GM23338 (cell line): ENCODE data around the gene PIAS4.

Experiments
- CREB1 ChIP-seq: fragments of 250-450 bp; sonication (Bioruptor Pico); IDR thresholded peaks from 2 replicates; pipeline ENCODE4 v1.5.0; 2020; ENCODE audit warnings: low read depth, mild to moderate bottlenecking, moderate library complexity
- CTCF ChIP-seq, 2 experiments: fragments of 200-600 bp in 1 of 2; sonication (generic) in 1 of 2; conservative IDR thresholded peaks; 2 replicates each; pipeline versions ENCODE4 v1.5.1 to v1.6.1; 2016 to 2017; ENCODE audit warnings: antibody characterized with exemption in 2 of 2, low read depth in 2 of 2, mild to moderate bottlenecking in 2 of 2, moderate library complexity in 1 of 2
- EZH2 ChIP-seq: fragments of 200-600 bp; sonication (generic); IDR thresholded peaks from one replicate; pipeline ENCODE4 v1.8.0; 2017; ENCODE audit warnings: antibody characterized with exemption, mild to moderate bottlenecking, low read depth; ENCODE audit not compliant: unreplicated experiment
- EZH2phosphoT487 ChIP-seq: fragments of 200-600 bp; sonication (generic); IDR thresholded peaks from one replicate; pipeline ENCODE4 v1.8.1; 2018; ENCODE audit warnings: antibody characterized with exemption; ENCODE audit not compliant: unreplicated experiment
- JUNB ChIP-seq: IDR thresholded peaks from one replicate; pipeline ENCODE4 v1.6.1; 2016; ENCODE audit warnings: antibody characterized with exemption; ENCODE audit not compliant: unreplicated experiment
- NANOG ChIP-seq: IDR thresholded peaks from 2 replicates; pipeline ENCODE4 v1.6.1; 2016; ENCODE audit warnings: antibody characterized with exemption, borderline replicate concordance
- POLR2AphosphoS5 ChIP-seq: IDR thresholded peaks from 2 replicates; pipeline ENCODE4 v1.6.1; 2016; ENCODE audit warnings: antibody characterized with exemption, low read depth
- STAT1 ChIP-seq: IDR thresholded peaks from one replicate; pipeline ENCODE4 v1.6.1; 2016; ENCODE audit warnings: antibody characterized with exemption; ENCODE audit not compliant: unreplicated experiment
- TF ChIP-seq, protein P1 (sequence below): IDR thresholded peaks from one replicate; pipeline ENCODE4 v1.6.1; 2018; ENCODE audit warnings: antibody characterized with exemption; ENCODE audit not compliant: unreplicated experiment
- TF ChIP-seq, protein P2 (sequence below): IDR thresholded peaks from 2 replicates; pipeline ENCODE4 v1.6.1; 2016; ENCODE audit warnings: antibody characterized with exemption
- TF ChIP-seq, protein P3 (sequence below): fragments of 250-450 bp; sonication (Bioruptor Pico); IDR thresholded peaks from 2 replicates; pipeline ENCODE4 v1.5.0; 2020; ENCODE audit warnings: mild to moderate bottlenecking, moderate library complexity

DNA sequence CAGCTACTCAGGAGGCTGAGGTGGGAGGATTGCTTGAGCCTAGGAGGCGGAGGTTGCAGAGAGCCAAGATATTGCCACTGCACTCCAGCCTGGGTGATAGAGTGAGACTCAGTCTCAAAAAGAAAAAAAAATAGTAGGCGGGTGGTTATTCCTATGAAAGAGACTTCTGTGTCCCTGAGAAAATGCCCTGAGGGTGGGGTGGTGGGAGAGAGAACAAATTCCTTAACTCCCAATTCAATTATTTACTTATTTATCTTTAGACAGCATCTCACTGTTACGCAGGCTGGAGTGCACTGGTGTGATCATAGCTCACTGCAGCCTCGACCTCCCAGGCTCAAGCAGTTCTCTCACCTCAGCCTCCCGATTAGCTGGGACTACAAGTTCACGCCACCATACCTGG lies 11.9 kb upstream of the PIAS4 start:
- TF ChIP-seq CTCF (conservative IDR thresholded peaks at IDR 0.05; ENCODE audit: low read depth in 2 of 2) (no peak), CREB1 (CRISPR knock-in tag) (no peak), POLR2AphosphoS5 (no peak), JUNB (no peak), EZH2phosphoT487 (no peak), EZH2 (no peak), STAT1 (no peak), NANOG (no peak)
- TF ChIP-seq, protein P1, sequence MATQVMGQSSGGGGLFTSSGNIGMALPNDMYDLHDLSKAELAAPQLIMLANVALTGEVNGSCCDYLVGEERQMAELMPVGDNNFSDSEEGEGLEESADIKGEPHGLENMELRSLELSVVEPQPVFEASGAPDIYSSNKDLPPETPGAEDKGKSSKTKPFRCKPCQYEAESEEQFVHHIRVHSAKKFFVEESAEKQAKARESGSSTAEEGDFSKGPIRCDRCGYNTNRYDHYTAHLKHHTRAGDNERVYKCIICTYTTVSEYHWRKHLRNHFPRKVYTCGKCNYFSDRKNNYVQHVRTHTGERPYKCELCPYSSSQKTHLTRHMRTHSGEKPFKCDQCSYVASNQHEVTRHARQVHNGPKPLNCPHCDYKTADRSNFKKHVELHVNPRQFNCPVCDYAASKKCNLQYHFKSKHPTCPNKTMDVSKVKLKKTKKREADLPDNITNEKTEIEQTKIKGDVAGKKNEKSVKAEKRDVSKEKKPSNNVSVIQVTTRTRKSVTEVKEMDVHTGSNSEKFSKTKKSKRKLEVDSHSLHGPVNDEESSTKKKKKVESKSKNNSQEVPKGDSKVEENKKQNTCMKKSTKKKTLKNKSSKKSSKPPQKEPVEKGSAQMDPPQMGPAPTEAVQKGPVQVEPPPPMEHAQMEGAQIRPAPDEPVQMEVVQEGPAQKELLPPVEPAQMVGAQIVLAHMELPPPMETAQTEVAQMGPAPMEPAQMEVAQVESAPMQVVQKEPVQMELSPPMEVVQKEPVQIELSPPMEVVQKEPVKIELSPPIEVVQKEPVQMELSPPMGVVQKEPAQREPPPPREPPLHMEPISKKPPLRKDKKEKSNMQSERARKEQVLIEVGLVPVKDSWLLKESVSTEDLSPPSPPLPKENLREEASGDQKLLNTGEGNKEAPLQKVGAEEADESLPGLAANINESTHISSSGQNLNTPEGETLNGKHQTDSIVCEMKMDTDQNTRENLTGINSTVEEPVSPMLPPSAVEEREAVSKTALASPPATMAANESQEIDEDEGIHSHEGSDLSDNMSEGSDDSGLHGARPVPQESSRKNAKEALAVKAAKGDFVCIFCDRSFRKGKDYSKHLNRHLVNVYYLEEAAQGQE, result no peak
- TF ChIP-seq, protein P2, sequence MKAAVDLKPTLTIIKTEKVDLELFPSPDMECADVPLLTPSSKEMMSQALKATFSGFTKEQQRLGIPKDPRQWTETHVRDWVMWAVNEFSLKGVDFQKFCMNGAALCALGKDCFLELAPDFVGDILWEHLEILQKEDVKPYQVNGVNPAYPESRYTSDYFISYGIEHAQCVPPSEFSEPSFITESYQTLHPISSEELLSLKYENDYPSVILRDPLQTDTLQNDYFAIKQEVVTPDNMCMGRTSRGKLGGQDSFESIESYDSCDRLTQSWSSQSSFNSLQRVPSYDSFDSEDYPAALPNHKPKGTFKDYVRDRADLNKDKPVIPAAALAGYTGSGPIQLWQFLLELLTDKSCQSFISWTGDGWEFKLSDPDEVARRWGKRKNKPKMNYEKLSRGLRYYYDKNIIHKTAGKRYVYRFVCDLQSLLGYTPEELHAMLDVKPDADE, result no peak
- TF ChIP-seq, protein P3, sequence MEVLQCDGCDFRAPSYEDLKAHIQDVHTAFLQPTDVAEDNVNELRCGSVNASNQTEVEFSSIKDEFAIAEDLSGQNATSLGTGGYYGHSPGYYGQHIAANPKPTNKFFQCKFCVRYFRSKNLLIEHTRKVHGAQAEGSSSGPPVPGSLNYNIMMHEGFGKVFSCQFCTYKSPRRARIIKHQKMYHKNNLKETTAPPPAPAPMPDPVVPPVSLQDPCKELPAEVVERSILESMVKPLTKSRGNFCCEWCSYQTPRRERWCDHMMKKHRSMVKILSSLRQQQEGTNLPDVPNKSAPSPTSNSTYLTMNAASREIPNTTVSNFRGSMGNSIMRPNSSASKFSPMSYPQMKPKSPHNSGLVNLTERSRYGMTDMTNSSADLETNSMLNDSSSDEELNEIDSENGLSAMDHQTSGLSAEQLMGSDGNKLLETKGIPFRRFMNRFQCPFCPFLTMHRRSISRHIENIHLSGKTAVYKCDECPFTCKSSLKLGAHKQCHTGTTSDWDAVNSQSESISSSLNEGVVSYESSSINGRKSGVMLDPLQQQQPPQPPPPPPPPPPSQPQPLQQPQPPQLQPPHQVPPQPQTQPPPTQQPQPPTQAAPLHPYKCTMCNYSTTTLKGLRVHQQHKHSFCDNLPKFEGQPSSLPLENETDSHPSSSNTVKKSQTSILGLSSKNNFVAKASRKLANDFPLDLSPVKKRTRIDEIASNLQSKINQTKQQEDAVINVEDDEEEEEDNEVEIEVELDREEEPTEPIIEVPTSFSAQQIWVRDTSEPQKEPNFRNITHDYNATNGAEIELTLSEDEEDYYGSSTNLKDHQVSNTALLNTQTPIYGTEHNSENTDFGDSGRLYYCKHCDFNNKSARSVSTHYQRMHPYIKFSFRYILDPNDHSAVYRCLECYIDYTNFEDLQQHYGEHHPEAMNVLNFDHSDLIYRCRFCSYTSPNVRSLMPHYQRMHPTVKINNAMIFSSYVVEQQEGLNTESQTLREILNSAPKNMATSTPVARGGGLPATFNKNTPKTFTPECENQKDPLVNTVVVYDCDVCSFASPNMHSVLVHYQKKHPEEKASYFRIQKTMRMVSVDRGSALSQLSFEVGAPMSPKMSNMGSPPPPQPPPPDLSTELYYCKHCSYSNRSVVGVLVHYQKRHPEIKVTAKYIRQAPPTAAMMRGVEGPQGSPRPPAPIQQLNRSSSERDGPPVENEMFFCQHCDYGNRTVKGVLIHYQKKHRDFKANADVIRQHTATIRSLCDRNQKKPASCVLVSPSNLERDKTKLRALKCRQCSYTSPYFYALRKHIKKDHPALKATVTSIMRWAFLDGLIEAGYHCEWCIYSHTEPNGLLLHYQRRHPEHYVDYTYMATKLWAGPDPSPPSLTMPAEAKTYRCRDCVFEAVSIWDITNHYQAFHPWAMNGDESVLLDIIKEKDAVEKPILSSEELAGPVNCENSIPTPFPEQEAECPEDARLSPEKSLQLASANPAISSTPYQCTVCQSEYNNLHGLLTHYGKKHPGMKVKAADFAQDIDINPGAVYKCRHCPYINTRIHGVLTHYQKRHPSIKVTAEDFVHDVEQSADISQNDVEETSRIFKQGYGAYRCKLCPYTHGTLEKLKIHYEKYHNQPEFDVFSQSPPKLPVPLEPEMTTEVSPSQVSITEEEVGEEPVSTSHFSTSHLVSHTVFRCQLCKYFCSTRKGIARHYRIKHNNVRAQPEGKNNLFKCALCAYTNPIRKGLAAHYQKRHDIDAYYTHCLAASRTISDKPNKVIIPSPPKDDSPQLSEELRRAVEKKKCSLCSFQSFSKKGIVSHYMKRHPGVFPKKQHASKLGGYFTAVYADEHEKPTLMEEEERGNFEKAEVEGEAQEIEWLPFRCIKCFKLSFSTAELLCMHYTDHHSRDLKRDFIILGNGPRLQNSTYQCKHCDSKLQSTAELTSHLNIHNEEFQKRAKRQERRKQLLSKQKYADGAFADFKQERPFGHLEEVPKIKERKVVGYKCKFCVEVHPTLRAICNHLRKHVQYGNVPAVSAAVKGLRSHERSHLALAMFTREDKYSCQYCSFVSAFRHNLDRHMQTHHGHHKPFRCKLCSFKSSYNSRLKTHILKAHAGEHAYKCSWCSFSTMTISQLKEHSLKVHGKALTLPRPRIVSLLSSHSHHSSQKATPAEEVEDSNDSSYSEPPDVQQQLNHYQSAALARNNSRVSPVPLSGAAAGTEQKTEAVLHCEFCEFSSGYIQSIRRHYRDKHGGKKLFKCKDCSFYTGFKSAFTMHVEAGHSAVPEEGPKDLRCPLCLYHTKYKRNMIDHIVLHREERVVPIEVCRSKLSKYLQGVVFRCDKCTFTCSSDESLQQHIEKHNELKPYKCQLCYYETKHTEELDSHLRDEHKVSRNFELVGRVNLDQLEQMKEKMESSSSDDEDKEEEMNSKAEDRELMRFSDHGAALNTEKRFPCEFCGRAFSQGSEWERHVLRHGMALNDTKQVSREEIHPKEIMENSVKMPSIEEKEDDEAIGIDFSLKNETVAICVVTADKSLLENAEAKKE (CRISPR knock-in tag), result no peak
